Measurements from ENCODE around the gene TMEM51.

Gene TMEM51

GRCh38 chr1:15220024-15220392, 66.5 kb downstream of the TMEM51 start:
- Histone ChIP-seq H2BK120ac (ENCODE audit: low read depth, low read length) (no peak overlapping the region), H3K36me3 (ENCODE audit: control insufficient read depth, insufficient read depth, low read length) (no peaks in the 10 kb centered on the region), H2AK5ac (ENCODE audit: low read length) (no peak overlapping the region), H2BK15ac (replicated peaks; ENCODE audit: low read depth) (no peak overlapping the region), H3K4me3 (ENCODE audit: low read length) (no peak overlapping the region), H3K23ac (ENCODE audit: low read length) (no peak overlapping the region), H3K56ac (ENCODE audit: low read length) (no peak overlapping the region), H3K79me2 (ENCODE audit: control insufficient read depth, insufficient read depth, low read length) (no peaks in the 10 kb centered on the region), H3K9ac (ENCODE audit: low read length) (no peak overlapping the region), H3K4me1 (ENCODE audit: control insufficient read depth, low read depth, low read length) (no peaks in the 10 kb centered on the region), H3K4me2 (ENCODE audit: low read length) (no peak overlapping the region), H3K18ac (ENCODE audit: low read length) (no peak overlapping the region), H3K27me3 (ENCODE audit: insufficient read depth, low read length, poor library complexity) (no peaks in the 10 kb centered on the region), H3K4ac (ENCODE audit: low read depth, low read length) (no peak overlapping the region), H2BK5ac (ENCODE audit: low read length) (no peak overlapping the region), H3K79me1 (ENCODE audit: low read length) (no peaks in the 10 kb centered on the region), H4K5ac (ENCODE audit: low read length) (no peak overlapping the region), H4K8ac (ENCODE audit: low read depth, low read length) (no peak overlapping the region), H3K27ac (ENCODE audit: low read depth, low read length) (no peak overlapping the region)
- no CpG with 5 or more reads among the region's 12 CpGs for WGBS (ENCODE audit: extremely low coverage, insufficient coverage, low lambda C conversion rate)
- DNase-seq, result no peak

GRCh38 chr1:15220825-15221431, 67.4 kb downstream of the TMEM51 start:
- no peak overlapping the region for H3K4ac ChIP-seq (ENCODE audit: low read depth, low read length)
- no peak overlapping the region for H2AK5ac ChIP-seq (ENCODE audit: low read length)
- no peak overlapping the region for H3K9ac ChIP-seq (ENCODE audit: low read length)
- H3K23ac ChIP-seq (ENCODE audit: low read length), result no peak overlapping the region
- H3K56ac ChIP-seq (ENCODE audit: low read length), result no peak overlapping the region
- H4K8ac ChIP-seq (ENCODE audit: low read depth, low read length), result no peak overlapping the region
- H2BK15ac ChIP-seq (replicated peaks; ENCODE audit: low read depth), result no peak overlapping the region
- no peaks in the 10 kb centered on the region for H3K36me3 ChIP-seq (ENCODE audit: control insufficient read depth, insufficient read depth, low read length)
- no peak overlapping the region for H4K5ac ChIP-seq (ENCODE audit: low read length)
- no peaks in the 10 kb centered on the region for H3K79me2 ChIP-seq (ENCODE audit: control insufficient read depth, insufficient read depth, low read length)
- WGBS (ENCODE audit: extremely low coverage, insufficient coverage, low lambda C conversion rate), result no CpG with 5 or more reads among the region's 7 CpGs
- H3K4me2 ChIP-seq (ENCODE audit: low read length), result no peak overlapping the region
- no peaks in the 10 kb centered on the region for H3K27me3 ChIP-seq (ENCODE audit: insufficient read depth, low read length, poor library complexity)
- no peak overlapping the region for H3K4me3 ChIP-seq (ENCODE audit: low read length)
- H3K79me1 ChIP-seq (ENCODE audit: low read length), result no peaks in the 10 kb centered on the region
- no peak overlapping the region for H2BK5ac ChIP-seq (ENCODE audit: low read length)
- no peak overlapping the region for H3K18ac ChIP-seq (ENCODE audit: low read length)
- DNase-seq, result no peak
- H2BK120ac ChIP-seq (ENCODE audit: low read depth, low read length), result no peak overlapping the region
- no peak overlapping the region for H3K27ac ChIP-seq (ENCODE audit: low read depth, low read length)
- no peaks in the 10 kb centered on the region for H3K4me1 ChIP-seq (ENCODE audit: control insufficient read depth, low read depth, low read length)

GRCh38 chr1:15222653-15223303, 69.2 kb downstream of the TMEM51 start:
- Histone ChIP-seq H4K5ac (ENCODE audit: low read length) (no peak overlapping the region), H3K36me3 (ENCODE audit: control insufficient read depth, insufficient read depth, low read length) (no peaks in the 10 kb centered on the region), H4K8ac (ENCODE audit: low read depth, low read length) (no peak overlapping the region), H3K4me1 (ENCODE audit: control insufficient read depth, low read depth, low read length) (no peaks in the 10 kb centered on the region), H2BK15ac (replicated peaks; ENCODE audit: low read depth) (no peak overlapping the region), H3K9ac (ENCODE audit: low read length) (no peak overlapping the region), H3K4me3 (ENCODE audit: low read length) (no peak overlapping the region), H3K79me1 (ENCODE audit: low read length) (no peaks in the 10 kb centered on the region), H2BK120ac (ENCODE audit: low read depth, low read length) (no peak overlapping the region), H3K4ac (ENCODE audit: low read depth, low read length) (no peak overlapping the region), H3K27me3 (ENCODE audit: insufficient read depth, low read length, poor library complexity) (no peaks in the 10 kb centered on the region), H3K79me2 (ENCODE audit: control insufficient read depth, insufficient read depth, low read length) (no peaks in the 10 kb centered on the region), H3K23ac (ENCODE audit: low read length) (no peak overlapping the region), H2BK5ac (ENCODE audit: low read length) (no peak overlapping the region), H3K56ac (ENCODE audit: low read length) (no peak overlapping the region), H3K18ac (ENCODE audit: low read length) (no peak overlapping the region), H3K4me2 (ENCODE audit: low read length) (no peak overlapping the region), H2AK5ac (ENCODE audit: low read length) (no peak overlapping the region), H3K27ac (ENCODE audit: low read depth, low read length) (no peak overlapping the region)
- no peak for DNase-seq
- no CpG with 5 or more reads among the region's 4 CpGs for WGBS (ENCODE audit: extremely low coverage, insufficient coverage, low lambda C conversion rate)

- Histone ChIP-seq H2BK120ac (ENCODE audit: low read depth, low read length) (no peak overlapping the region), H3K23ac (ENCODE audit: low read length) (no peak overlapping the region), H3K79me1 (ENCODE audit: low read length) (no peaks in the 10 kb centered on the region), H2AK5ac (ENCODE audit: low read length) (no peak overlapping the region), H4K8ac (ENCODE audit: low read depth, low read length) (no peak overlapping the region), H3K4ac (ENCODE audit: low read depth, low read length) (no peak overlapping the region), H3K4me1 (ENCODE audit: control insufficient read depth, low read depth, low read length) (no peaks in the 10 kb centered on the region), H3K79me2 (ENCODE audit: control insufficient read depth, insufficient read depth, low read length) (no peaks in the 10 kb centered on the region), H3K36me3 (ENCODE audit: control insufficient read depth, insufficient read depth, low read length) (no peaks in the 10 kb centered on the region), H3K9ac (ENCODE audit: low read length) (no peak overlapping the region), H2BK15ac (replicated peaks; ENCODE audit: low read depth) (no peak overlapping the region), H3K27me3 (ENCODE audit: insufficient read depth, low read length, poor library complexity) (no peaks in the 10 kb centered on the region), H2BK5ac (ENCODE audit: low read length) (no peak overlapping the region), H3K27ac (ENCODE audit: low read depth, low read length) (no peak overlapping the region), H3K56ac (ENCODE audit: low read length) (no peak overlapping the region), H3K18ac (ENCODE audit: low read length) (no peak overlapping the region), H3K4me3 (ENCODE audit: low read length) (no peak overlapping the region), H3K4me2 (ENCODE audit: low read length) (no peak overlapping the region), H4K5ac (ENCODE audit: low read length) (no peak overlapping the region)
- WGBS (ENCODE audit: extremely low coverage, insufficient coverage, low lambda C conversion rate), result no CpG with 5 or more reads among the region's 8 CpGs
- DNase-seq, result no peak
Observed at GRCh38 chr1:15224259-15224869, 70.8 kb downstream of the TMEM51 start.

- DNase-seq, result no peak
- H3K56ac ChIP-seq (ENCODE audit: low read length), result no peak overlapping the region
- H3K4me1 ChIP-seq (ENCODE audit: control insufficient read depth, low read depth, low read length), result no peaks in the 10 kb centered on the region
- no peak overlapping the region for H2AK5ac ChIP-seq (ENCODE audit: low read length)
- H2BK5ac ChIP-seq (ENCODE audit: low read length), result no peak overlapping the region
- no peaks in the 10 kb centered on the region for H3K79me2 ChIP-seq (ENCODE audit: control insufficient read depth, insufficient read depth, low read length)
- no peak overlapping the region for H4K5ac ChIP-seq (ENCODE audit: low read length)
- no peaks in the 10 kb centered on the region for H3K36me3 ChIP-seq (ENCODE audit: control insufficient read depth, insufficient read depth, low read length)
- no peak overlapping the region for H3K9ac ChIP-seq (ENCODE audit: low read length)
- H2BK15ac ChIP-seq (replicated peaks; ENCODE audit: low read depth), result no peak overlapping the region
- H3K27me3 ChIP-seq (ENCODE audit: insufficient read depth, low read length, poor library complexity), result no peaks in the 10 kb centered on the region
- no peak overlapping the region for H3K4me2 ChIP-seq (ENCODE audit: low read length)
- no peak overlapping the region for H3K4me3 ChIP-seq (ENCODE audit: low read length)
- no peak overlapping the region for H3K27ac ChIP-seq (ENCODE audit: low read depth, low read length)
- no peak overlapping the region for H4K8ac ChIP-seq (ENCODE audit: low read depth, low read length)
- H3K18ac ChIP-seq (ENCODE audit: low read length), result no peak overlapping the region
- H3K23ac ChIP-seq (ENCODE audit: low read length), result no peak overlapping the region
- no CpG with 5 or more reads among the region's 4 CpGs for WGBS (ENCODE audit: extremely low coverage, insufficient coverage, low lambda C conversion rate)
- no peaks in the 10 kb centered on the region for H3K79me1 ChIP-seq (ENCODE audit: low read length)
- H3K4ac ChIP-seq (ENCODE audit: low read depth, low read length), result no peak overlapping the region
- no peak overlapping the region for H2BK120ac ChIP-seq (ENCODE audit: low read depth, low read length)
Observed at GRCh38 chr1:15224974-15225373, 71.4 kb downstream of the TMEM51 start.

Data from mesendoderm (in vitro differentiated cells).